HG03025 (cell line): Measurements from ENCODE around the gene HEPACAM.

ENCODE experiments used
- ATAC-seq: cut with Tn5 transposase; IDR thresholded peaks from one replicate; pipeline ENCODE4 v1.9.1; 2021; ENCODE audit warnings: mild to moderate bottlenecking, moderate library complexity; ENCODE audit not compliant: unreplicated experiment, low FRiP score

The HEPACAM gene

GRCh38 chr11:124943741-124944140 lies 7.9 kb upstream of the HEPACAM start:
- no peak for ATAC-seq

GRCh38 chr11:124943254-124943616 lies 7.4 kb upstream of the HEPACAM start:
- ATAC-seq: no peak

DNA sequence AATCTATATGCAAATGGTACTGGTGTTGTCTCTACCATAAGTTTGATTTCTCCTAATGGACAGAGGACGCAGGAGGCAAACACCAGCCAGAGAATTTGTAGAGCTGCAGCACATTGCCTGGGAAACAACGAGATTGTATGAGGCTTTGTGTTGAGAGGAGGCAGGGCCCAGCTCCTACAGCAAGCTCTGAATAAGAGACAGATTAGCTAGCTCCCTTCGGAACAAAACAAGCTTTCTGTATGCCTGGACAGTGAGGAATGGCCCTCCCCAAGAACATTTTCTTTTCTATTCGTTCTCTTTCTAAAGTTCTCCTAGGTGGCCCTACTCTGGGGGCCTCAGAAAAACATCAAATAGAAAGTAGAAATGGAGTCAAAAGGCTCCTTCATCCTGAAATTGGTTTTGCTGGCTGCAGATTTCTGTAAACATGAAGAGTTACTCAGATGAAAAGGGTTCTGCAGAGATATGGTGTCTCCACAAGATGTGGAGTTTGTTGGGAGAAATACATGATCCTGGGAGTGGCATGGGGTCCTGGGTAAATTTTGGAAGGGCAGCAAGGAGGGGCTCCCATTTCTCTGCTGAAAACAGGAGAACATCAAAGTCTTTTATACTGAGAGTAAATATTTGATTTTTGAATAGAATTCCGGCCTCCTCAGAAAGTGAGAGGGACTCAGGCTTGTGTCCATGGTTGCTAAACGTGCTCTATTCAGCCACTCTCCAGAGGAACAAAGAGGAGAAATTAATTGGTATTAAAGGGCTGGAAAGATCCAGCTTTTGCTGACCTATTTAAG lies 6.8 kb upstream of the HEPACAM start:
- no peak for ATAC-seq

GRCh38 chr11:124941703-124942102 lies 5.9 kb upstream of the HEPACAM start:
- ATAC-seq: no peak

GRCh38 chr11:124938970-124939369 lies 3.1 kb upstream of the HEPACAM start:
- no peak for ATAC-seq

GRCh38 chr11:124938206-124938765 lies 2.4 kb upstream of the HEPACAM start:
- no peak for ATAC-seq

DNA sequence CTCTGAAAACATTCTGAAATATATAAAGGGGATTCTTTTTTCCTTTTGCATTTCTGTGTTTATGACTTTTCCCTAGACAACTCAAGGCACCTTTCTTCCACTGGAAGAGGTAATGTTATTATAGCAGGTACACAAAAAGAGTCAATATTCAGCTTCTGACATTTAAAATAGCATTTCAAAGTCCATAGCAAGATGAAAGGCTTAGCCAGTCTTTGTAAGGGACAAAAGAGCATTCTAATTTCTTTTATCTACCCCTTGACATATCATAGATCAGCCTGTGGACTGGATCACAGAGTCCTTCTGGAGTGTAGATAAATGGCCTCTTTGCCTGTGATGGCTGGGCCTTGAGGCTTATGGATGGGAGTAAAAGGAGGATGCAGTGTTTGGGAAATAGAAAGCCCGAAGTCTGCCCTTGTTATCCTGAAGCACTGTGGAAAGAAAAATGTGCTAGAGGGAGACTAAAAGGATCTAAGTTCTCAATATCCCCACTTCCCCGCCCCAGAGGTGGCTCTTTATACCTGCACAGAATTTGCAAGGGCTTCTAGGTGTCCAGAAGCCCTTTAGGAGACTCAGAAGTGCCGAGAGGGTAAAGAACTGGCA lies 1.6 kb upstream of the HEPACAM start:
- ATAC-seq: no peak

- no peak for ATAC-seq
Measured at GRCh38 chr11:124934862-124935547, 842 bp downstream of the HEPACAM start.

DNA sequence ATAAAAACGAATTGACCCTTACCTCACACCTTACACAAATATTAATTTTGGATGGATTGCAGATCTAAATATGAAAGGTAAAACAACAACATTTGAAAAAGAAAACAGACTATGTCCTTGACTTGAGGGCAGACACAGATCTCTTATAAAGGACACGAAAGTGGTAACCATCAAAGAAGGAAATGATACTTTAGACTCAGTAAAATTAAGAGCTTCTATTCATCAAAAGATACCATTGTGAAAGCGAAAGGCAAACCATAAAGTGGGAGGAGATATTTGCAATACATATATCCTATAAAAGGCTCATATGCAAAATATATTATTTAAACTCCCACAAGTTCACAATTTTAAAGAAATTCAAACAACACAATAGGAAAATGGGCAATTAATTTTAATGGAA lies 5.0 kb downstream of the HEPACAM start:
- ATAC-seq: no peak

DNA sequence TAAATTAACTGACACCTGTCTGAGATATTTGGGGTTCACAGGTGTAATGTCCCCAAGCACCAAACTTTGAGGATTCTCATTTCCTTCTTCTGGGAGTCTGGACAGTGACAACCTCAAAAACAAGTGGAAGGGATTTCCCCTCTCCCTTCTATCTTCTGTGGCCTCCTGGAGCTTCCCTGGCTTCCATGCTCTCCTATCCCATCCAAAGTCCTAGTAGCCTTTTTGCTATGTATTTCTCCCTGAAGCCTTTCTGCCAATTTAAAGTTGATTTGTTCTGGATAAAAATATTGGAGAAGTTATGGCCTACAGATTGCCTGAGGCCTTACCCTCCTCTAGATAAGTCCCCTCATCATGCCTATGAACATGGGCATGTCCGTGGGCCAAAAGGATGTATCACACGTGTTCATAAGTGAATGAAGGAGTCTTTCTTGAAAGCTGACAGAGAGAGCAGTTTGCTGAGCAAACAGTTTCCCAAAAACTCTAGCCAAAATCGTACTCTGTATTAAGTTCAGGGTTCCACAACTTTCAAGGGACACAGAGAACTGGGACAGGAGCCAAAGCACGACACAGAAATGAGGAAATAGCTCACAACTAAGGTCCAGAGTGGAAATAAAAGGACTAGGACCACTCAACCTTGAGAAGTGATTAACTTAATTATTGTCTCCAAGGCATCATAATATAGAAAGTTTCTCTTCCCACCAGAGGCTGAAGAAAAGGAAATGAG lies 6.7 kb downstream of the HEPACAM start:
- ATAC-seq: no peak

DNA sequence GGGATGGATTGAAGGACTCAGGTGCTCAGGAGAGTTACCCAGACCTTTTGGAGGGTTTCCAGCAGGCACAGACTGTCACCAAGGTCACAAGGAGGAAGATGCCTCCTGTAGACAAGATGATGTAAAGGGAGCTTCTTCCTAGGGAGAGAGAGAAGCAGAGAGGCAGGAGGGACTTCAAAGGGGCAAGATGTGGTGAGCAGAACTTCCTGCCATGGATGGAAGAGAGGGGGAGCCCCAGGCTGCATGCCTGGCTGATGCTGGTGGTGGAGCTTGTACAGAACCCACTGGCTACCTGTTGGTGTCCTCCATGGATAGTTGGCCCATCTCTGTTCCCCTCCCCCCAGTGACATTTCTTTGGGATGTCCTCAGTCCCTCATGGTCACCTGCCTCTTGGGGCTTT lies 12.6 kb downstream of the HEPACAM start:
- no peak for ATAC-seq

DNA sequence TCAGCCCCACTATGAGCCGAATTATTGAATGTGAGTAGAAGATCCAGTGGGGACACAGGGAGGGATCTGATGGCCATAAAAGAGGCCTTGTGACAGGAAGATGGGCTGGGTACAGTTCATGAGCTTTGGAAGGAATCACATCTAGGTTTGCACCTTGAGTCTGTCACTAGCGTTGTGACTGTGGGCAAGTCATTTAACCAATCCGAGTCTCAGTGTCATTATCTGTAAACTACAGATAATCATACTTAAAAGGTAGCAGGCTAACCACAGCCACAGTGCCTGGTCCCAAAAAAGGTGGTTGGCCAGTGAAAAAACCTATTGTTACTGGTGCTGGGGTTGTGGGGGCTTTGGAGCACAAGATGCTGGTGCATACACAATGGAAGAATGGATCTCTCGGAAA lies 13.0 kb downstream of the HEPACAM start:
- ATAC-seq: no peak

GRCh38 chr11:124920870-124921609 lies 14.8 kb downstream of the HEPACAM start:
- no peak for ATAC-seq

DNA sequence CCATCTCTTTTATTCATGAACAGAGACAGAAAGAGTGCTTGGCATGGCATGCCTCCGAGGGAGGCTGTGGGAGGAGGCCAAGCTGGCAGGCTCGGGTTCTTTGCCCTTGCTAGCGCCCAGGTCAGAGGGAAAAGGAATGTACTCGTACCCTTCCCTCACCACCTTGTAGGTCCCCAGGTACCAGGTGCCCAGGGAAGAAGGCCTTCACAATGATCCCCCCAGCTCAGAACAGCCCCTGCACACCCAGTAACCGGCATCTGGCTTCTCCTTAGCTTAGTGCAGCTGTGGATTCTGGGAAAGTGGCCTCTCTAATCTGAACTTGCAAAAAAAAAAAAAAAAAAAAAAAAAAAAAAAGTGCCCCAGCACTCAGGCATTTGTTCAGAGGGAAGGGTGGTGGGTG lies 15.5 kb downstream of the HEPACAM start:
- no peak for ATAC-seq

DNA sequence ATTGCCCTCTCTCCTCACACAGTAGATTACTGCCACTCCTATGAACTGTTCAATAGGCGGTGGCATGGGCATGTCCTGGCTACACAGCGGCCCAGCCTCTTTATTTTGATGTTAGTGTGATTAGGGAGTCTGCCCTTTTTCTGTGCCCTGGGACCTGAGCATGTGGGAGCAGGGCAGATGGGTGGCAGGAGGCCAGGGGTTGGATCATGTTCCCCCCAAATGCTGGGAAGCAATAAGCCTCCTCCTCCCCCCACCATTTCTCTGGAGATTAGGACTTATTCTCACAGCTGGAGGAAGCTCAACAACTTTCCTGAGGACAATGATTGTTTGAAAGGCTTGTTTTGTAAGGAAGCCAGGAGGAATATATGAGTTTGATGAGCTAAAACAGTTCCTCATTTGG lies 15.9 kb downstream of the HEPACAM start:
- no peak for ATAC-seq

DNA sequence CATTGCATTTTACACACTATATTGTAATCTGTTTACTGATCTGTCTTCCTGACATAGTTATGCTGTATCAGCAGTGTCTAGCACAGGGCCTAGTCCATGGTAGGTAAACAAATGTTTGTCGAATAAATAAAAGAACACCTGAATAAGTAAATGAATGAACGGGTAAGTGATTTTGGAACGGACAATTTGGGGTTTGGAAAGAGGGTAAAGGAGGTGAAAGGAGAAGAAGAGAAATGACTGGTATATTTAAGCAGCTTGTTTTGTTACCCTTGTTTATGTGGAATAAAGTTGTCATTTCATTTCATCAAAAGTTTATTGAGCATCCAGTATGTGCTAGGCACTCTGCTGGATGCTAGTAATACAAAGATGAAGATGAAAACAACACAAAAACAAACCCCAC lies 16.9 kb downstream of the HEPACAM start, which contains the start of gene HEPN1:
TSS of gene HEPN1 (plus strand) at position 301 of the 400 bp plus-strand sequence.
- ATAC-seq: no peak

GRCh38 chr11:124917115-124917637 lies 18.7 kb downstream of the HEPACAM start:
- no peak for ATAC-seq

DNA sequence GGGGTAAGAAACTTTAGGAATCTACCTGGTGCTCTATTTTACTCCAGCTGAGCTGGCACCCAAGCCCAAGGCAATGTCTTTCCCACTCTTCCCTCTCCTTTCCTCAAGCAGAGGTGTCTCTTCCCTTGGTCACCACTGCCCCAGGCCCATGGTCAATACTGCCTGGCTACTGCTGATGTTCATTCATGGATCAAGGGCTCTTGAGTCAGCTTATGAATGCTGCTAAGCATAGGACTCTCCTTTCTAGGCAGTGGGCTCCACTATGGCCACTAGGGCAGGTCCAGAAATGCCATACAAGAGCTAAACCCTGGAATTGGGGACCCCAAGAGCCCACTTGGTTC lies 19.5 kb downstream of the HEPACAM start:
- ATAC-seq: no peak

DNA sequence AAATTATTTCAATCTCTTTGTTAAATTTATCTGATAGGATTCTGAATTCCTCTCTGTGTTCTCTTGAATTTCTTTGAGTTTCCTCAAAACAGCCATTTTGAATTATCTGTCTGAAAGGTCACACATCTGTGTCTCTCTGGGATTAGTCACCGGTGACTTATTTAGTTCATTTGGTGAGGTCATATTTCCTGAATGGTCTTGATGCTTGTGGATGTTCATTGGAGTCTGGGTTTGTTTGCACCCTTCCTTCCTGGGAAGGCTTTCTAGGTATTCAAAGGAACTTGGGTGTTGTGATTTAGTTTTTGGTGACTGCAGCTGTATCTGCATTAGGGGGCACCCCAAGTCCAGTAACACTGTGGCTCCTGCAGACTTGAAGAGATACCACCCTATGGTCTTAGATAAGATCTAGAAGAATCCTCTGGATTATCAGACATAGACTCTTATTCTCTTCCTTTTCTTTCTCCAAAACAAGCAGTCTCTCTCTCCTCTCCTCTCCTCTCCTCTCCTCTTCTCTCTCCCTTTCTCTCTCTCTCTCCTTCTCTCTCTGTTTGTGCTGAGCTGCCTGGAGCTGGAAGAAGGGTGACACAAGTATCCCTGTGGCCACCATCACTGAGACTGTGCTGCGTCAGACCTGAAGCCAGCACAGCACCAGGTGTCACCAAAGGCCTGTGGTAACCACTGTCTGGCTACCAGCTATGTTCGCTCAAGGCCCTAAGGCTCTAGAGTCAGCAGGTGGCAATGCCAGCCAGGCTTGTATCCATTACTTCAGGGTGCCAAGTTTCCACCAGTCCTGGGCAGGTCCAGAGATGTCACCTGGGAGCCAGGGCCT lies 20.1 kb downstream of the HEPACAM start:
- no peak for ATAC-seq
